ENCODE data around the gene SPTLC3. TPM values are rescaled to one million over a fixed set of nuclear protein-coding genes. Genes with fewer than 3 reads are reported as not detected.

The SPTLC3 gene
- polyA plus RNA-seq, result 1 to 10 TPM; 1.8 to 2.3 (median 2.2) TPM

GRCh38 chr20:13008761-13009681, at the start of gene SPTLC3:
TSS of gene SPTLC3 (plus strand) at chr20:13008972. CDS start at chr20:13009268, 296 bp downstream.
- 2 to 5% (median 3%) methylated on average over 9 of the region's 9 CpGs for WGBS, 3 donors
- no peak within 1 kb of the TSS for H3K27ac ChIP-seq (ENCODE audit: low read depth, low read length)

DNA sequence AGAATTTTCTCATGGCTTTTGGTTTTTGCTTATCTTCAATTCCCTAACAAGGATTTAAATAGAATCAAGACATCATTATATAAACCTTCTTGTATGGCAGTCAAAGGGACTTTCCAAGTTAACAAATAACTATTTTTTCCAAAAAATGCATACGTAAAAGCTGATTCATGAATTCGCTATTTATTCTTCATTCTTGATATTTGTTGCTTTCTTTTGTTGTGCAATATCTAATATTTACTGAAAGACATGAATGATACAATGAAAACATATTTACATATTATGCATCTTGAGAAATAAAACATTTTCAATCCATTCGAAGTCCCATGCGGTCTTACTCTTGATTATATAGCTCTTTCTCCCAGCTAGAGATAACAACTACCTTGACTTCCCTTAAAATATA, 47.0 kb upstream of the SPTLC3 start:
- 85 to 94% (median 93%) methylated on average over 4 of the region's 4 CpGs for WGBS, 3 donors
- H3K27ac ChIP-seq (ENCODE audit: low read depth, low read length), result no peak overlapping the region

- 53 to 68% (median 57%) methylated on average over 2 of the region's 2 CpGs for WGBS, 3 donors
- no peak overlapping the region for H3K27ac ChIP-seq (ENCODE audit: low read depth, low read length)
Measured at GRCh38 chr20:12962895-12963294, 45.9 kb upstream of the SPTLC3 start.

DNA sequence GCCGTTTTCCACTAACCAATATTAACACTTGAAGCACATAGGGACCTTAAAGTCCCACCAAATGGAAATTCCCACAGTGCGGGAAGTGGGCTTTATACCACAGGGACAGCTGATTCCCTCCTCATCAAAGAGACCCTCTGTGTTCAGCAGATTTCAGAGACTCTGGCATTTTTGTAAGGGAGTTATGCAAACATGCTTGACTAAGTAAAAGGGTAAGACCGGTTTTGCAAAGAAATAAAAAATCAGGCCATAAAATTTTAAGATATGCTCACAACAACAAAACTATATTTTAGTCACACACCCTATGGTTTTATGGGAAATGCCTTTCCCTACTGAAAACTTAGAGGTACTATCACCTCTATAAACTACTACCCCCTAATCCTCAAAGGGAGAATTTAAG, 45.4 kb upstream of the SPTLC3 start:
- no peak overlapping the region for H3K27ac ChIP-seq (ENCODE audit: low read depth, low read length)
- 45 to 78% (median 71%) methylated on average over 3 of the region's 3 CpGs for WGBS, 3 donors

- H3K27ac ChIP-seq (ENCODE audit: low read depth, low read length), result no peak overlapping the region
Measured at GRCh38 chr20:12965212-12965869, 43.4 kb upstream of the SPTLC3 start.

DNA sequence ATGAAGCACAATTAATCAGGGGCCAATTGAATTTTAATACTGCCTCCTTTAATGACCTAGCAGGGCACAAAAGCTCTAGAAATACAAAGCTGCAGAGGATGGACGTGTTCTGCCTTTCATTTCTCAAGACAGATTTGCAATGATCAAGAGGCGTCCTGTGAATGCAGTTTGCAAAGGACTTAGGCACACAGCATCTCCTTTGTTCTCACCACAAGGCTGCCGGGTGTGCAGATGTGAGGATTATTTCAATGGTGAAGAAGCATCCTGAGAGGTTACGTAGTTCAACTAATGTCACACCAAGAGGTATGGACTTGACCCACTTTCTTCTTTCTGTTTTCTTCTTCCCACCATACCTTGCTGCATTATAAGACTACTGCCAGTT, 42.9 kb upstream of the SPTLC3 start:
- no peak overlapping the region for H3K27ac ChIP-seq (ENCODE audit: low read depth, low read length)
- WGBS, 3 donors, result 82 to 89% (median 88%) methylated on average over 4 of the region's 4 CpGs

- no peak overlapping the region for H3K27ac ChIP-seq (ENCODE audit: low read depth, low read length)
- 0 to 100% (median 67%) methylated on average over 1 of the region's 1 CpG for WGBS, 3 donors
Measured at GRCh38 chr20:12966468-12967085, 42.2 kb upstream of the SPTLC3 start.

- no peak overlapping the region for H3K27ac ChIP-seq (ENCODE audit: low read depth, low read length)
Measured at GRCh38 chr20:12967932-12968331, 40.8 kb upstream of the SPTLC3 start.

GRCh38 chr20:12968472-12968871, 40.3 kb upstream of the SPTLC3 start:
- WGBS, 3 donors, result 85 to 90% (median 88%) methylated on average over 4 of the region's 4 CpGs
- no peak overlapping the region for H3K27ac ChIP-seq (ENCODE audit: low read depth, low read length)

DNA sequence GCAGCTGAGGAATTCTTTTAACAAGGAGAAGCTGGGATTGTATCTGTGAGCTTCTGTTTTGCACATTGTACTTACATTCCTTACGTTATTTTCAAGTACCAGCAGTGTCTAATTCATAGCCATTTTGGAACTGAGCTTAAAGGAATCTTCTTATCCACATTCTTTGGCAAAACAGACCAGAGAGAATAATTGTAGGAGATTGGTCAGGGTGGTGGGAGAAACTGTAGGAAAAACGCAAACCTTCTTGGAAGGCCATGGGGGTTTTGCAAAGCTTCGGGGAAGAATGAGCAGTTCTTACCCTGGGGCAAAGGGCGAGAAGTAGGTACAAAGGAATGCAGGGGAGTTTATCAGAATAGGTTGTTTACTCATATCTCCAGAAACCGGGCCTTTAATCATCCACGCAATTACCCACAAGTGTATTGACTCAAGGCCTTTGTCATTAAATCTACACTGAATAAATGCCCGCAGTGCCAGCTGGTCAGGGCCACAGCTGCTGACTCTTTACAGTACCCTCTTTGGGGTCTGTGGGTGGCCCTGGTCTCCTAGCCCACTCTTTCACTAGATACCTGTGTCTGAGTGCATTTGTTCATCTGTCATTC, 39.6 kb upstream of the SPTLC3 start:
- H3K27ac ChIP-seq (ENCODE audit: low read depth, low read length), result no peak overlapping the region
- 78 to 88% (median 86%) methylated on average over 7 of the region's 7 CpGs for WGBS, 3 donors

DNA sequence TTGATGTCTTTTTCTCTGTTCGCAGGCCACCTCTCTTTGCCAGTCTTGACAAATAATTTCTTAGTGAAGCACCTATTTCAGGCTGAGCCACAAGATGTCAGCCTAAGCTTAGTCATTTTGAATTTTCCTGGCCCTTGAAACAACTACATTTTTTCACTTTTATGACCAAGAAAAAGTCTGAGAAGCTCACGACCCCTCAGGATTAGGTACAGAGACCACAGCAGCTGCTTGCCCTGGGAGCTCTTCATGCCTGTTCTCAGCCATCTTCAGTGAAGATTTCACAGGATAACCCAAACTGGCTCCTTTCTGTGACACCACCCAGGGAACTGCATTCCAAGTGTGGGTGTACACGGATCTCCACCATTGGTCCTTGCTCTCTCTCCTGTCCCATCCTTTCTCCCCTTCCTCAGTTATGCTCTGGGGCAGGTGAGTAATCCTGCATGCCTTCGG, 38.4 kb upstream of the SPTLC3 start:
- WGBS, 3 donors, result 40 to 48% (median 47%) methylated on average over 4 of the region's 4 CpGs
- no peak overlapping the region for H3K27ac ChIP-seq (ENCODE audit: low read depth, low read length)

DNA sequence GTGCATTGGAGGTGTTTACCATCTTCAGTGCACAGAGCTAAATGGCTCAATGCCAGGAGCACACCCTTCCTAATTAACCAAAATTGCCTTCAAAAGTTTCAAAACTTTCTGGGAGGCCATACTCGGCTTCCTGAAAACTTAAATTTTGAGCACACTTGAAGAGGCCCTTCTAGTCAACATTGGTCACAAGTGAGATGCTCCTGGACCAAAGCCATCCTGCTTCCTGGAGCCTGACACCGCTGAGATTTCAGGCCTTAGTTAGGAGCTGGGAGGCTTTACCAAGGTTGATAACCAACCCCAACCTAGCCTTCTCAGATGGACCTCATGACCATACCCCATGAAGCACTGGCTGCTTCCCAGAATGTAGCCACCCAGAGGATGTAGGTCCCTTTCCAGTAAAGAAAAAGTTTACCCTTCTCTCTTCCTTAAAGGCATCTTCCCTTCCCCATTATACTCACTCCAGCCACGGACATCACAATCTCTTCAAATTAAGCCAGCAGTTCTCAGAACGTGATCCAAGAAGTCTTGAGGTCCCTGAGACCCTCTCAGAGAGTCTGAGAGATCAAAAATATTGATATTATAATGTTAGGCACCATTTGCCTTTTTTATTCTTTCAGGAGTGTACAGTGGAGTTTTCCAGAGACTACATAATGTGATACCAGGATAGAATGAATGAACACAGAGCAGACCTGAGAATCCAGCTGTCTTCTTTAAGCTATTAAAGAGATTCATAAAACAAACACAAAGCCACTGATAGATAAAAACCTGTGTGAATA, 32.8 kb upstream of the SPTLC3 start:
- no peak overlapping the region for H3K27ac ChIP-seq (ENCODE audit: low read depth, low read length)
- 74 to 88% (median 76%) methylated on average over 4 of the region's 4 CpGs for WGBS, 3 donors

DNA sequence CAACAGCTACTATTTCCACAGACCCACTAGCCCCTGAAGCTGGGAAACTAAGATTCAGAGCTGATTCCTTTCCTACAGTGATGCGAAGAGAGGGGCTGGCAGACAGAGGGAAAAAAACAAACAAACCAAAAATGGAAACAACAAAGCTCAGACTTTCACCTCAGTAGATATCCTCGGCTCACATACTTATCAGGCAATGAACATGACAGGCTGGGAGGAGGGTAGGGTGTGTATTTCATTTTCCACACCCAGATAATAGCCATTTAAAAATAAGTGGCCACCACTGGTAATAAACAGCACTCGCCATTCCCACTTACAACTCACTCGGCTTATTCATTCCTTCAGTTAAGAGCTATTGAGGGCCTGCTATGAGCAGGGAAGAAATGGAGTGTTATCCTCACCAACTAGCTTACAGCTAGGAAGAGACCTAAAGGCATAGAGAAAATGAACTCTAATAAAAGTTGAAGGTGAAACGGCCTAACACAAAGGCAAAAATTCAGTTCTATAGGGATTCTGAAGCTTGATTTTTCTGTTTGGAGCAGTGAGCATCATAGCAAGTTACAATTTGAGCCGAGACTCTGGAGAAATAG, 32.0 kb upstream of the SPTLC3 start:
- WGBS, 3 donors, result 83 to 88% (median 87%) methylated on average over 6 of the region's 6 CpGs

DNA sequence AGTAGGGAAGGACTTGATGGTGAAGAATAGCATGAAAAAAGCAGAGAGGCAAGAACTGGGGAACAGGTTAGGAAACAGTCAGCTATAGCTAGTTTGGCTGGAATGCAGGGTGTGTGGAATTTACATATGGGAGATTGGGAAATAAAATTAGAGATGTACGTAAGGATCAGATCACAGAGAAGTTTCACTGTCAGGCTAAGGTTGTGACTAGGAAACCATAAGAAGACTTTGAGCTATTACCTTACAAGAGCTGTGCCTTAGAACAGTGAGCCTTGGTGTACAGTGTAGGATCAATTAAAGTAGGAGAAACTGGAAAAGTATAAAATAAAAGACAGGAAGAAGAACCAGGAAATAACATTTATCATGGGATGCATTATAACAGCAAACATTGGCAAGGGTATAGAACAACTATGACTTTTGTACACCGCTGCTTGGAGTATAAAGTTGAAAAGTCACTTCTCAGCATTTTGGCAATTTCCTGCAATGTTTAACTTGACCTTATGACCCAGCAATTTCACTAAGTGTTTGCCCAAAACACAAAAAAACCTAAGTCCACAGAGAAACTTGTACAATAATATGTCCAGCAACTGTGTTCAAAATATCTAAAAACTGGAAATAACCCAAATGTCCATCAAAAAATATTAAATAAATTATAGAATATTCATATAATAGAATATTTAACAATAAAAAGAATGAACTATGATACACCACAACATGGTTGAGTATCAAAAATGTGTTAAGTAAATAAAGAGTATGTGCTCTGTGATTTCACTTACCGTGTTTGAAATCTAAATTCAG, 31.2 kb upstream of the SPTLC3 start:
- no peak overlapping the region for H3K27ac ChIP-seq (ENCODE audit: low read depth, low read length)
- WGBS, 3 donors, result 62 to 76% (median 69%) methylated on average over 3 of the region's 3 CpGs

More for the DNA sequence above, 32.0 kb upstream of the SPTLC3 start:
- no peak overlapping the region for H3K27ac ChIP-seq (ENCODE audit: low read depth, low read length)

GRCh38 chr20:12978126-12978394, 30.7 kb upstream of the SPTLC3 start:
- WGBS, 3 donors, result 88 to 96% (median 92%) methylated on average over 1 of the region's 1 CpG
- H3K27ac ChIP-seq (ENCODE audit: low read depth, low read length), result no peak overlapping the region

- 71 to 89% (median 83%) methylated on average over 4 of the region's 4 CpGs for WGBS, 3 donors
- H3K27ac ChIP-seq (ENCODE audit: low read depth, low read length), result no peak overlapping the region
Measured at GRCh38 chr20:12978613-12979495, 29.9 kb upstream of the SPTLC3 start.
